SU-DHL-6 (cell line): ENCODE measurements around the gene HS6ST1.

ENCODE experiments used
- CTCF ChIP-seq: fragments of 200-600 bp; sonication (generic); IDR thresholded peaks from one replicate; pipeline ENCODE4 v1.5.1; 2017; ENCODE audit warnings: antibody characterized with exemption, mild to moderate bottlenecking, low read length, moderate library complexity; ENCODE audit not compliant: insufficient read depth, poor library complexity, severe bottlenecking
- EZH2phosphoT487 ChIP-seq: fragments of 200-600 bp; sonication (generic), shearing (Covaris generic); conservative IDR thresholded peaks from 2 replicates; pipeline ENCODE4 v1.6.1; 2018; ENCODE audit warnings: mild to moderate bottlenecking, antibody characterized with exemption, low read length, moderate library complexity, mixed read lengths

- TF ChIP-seq CTCF (no peak), EZH2phosphoT487 (no peak)
Observed at GRCh38 chr2:128282976-128283810, 35.5 kb downstream of the HS6ST1 start.
